SK-N-SH (cell line): ENCODE measurements around the gene PMEPA1.

ENCODE experiments used
- CTCF ChIP-seq: fragments of 200-600 bp; sonication (generic); IDR thresholded peaks from 2 replicates; pipeline ENCODE4 v1.6.1; 2017; ENCODE audit warnings: antibody characterized with exemption, mild to moderate bottlenecking, moderate library complexity
- JUND ChIP-seq: IDR thresholded peaks from 2 replicates; pipeline ENCODE4 v1.4.0; 2012
- MXI1 ChIP-seq: IDR thresholded peaks from 2 replicates; pipeline ENCODE4 v1.6.1; 2012; ENCODE audit warnings: mild to moderate bottlenecking, low read depth, low read length, improper control_type of control experiment
- POLR2AphosphoS5 ChIP-seq: IDR thresholded peaks from 2 replicates; pipeline ENCODE4 v1.6.1; 2012; ENCODE audit warnings: low read depth, low read length
- USF2 ChIP-seq: fragments of 150-350 bp; IDR thresholded peaks from 2 replicates; pipeline ENCODE4 v1.6.1; 2017; ENCODE audit warnings: antibody characterized with exemption, low read length, low read depth, borderline replicate concordance

GRCh38 chr20:57716901-57717300, 7.1 kb upstream of the PMEPA1 start:
- TF ChIP-seq JUND = no peak
- TF ChIP-seq CTCF = no peak
- TF ChIP-seq MXI1 = no peak
- no peak for TF ChIP-seq USF2
- no peak for TF ChIP-seq POLR2AphosphoS5
